GM12875 (cell line): ENCODE measurements around the gene DOCK10.

ENCODE experiments used
- H3K4me3 ChIP-seq: one replicate; pipeline ENCODE4 v1.5.1; 2011; ENCODE audit warnings: low read depth, low read length, control low read depth
- TF ChIP-seq, protein P1 (sequence below): IDR thresholded peaks from 2 replicates; pipeline ENCODE4 v1.5.1; 2011; ENCODE audit warnings: low read depth, mild to moderate bottlenecking, control low read depth, inconsistent platforms, low read length, moderate library complexity, borderline replicate concordance; ENCODE audit not compliant: insufficient read depth

DOCK10 gene

GRCh38 chr2:224930124-224930523 lies 112.1 kb downstream of the DOCK10 start:
- TF ChIP-seq, protein P1, sequence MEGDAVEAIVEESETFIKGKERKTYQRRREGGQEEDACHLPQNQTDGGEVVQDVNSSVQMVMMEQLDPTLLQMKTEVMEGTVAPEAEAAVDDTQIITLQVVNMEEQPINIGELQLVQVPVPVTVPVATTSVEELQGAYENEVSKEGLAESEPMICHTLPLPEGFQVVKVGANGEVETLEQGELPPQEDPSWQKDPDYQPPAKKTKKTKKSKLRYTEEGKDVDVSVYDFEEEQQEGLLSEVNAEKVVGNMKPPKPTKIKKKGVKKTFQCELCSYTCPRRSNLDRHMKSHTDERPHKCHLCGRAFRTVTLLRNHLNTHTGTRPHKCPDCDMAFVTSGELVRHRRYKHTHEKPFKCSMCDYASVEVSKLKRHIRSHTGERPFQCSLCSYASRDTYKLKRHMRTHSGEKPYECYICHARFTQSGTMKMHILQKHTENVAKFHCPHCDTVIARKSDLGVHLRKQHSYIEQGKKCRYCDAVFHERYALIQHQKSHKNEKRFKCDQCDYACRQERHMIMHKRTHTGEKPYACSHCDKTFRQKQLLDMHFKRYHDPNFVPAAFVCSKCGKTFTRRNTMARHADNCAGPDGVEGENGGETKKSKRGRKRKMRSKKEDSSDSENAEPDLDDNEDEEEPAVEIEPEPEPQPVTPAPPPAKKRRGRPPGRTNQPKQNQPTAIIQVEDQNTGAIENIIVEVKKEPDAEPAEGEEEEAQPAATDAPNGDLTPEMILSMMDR = no peak
- no peak overlapping the region for H3K4me3 ChIP-seq

- TF ChIP-seq, protein P1 = no peak
- no peak overlapping the region for H3K4me3 ChIP-seq
These were observed 112.8 kb downstream of the DOCK10 start for GRCh38 chr2:224929512-224929911.

DNA sequence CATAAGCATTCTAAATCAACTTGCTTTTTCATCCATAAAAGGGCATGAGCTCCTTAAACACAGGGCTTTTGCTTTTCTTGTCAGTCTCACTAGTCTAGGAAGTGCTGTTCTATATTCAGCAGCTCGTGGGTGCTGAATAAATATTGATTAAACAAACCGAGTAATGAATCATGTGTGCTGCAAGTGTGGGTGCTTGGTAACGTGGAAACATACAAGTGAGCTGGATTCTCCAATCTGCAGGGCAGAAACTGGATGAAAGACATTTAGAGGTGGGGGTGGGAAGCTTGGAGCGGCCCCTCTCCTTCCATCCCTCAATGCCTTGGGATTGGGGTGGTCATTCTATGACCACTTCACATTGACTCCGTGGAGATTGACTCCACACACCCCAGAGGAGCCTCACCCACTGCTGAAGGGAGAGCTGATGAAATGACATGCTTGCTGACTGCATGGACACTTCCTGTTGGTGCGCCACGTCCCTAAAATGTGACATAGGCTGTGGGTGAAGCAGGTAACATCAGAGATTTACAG lies 114.6 kb downstream of the DOCK10 start:
- TF ChIP-seq, protein P1 = no peak
- H3K4me3 ChIP-seq = no peak overlapping the region

- H3K4me3 ChIP-seq = no peak overlapping the region
- TF ChIP-seq, protein P1 = no peak
These were observed 115.3 kb downstream of the DOCK10 start for GRCh38 chr2:224927011-224927410.

DNA sequence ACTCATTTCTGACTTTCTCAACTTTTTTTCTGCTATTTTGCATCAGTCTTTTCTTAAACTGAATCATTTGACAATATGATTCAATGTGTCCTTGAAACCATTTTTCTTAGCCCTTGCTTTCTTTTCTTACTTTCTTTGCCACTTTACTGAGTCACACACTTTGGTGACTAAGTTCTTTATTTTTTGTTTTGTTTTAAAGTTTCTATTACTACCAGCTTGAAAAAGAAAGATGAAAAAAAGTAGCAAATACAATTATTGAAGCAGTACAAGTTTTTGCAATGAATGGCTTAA lies 116.5 kb downstream of the DOCK10 start:
- TF ChIP-seq, protein P1 = no peak
- no peak overlapping the region for H3K4me3 ChIP-seq

DNA sequence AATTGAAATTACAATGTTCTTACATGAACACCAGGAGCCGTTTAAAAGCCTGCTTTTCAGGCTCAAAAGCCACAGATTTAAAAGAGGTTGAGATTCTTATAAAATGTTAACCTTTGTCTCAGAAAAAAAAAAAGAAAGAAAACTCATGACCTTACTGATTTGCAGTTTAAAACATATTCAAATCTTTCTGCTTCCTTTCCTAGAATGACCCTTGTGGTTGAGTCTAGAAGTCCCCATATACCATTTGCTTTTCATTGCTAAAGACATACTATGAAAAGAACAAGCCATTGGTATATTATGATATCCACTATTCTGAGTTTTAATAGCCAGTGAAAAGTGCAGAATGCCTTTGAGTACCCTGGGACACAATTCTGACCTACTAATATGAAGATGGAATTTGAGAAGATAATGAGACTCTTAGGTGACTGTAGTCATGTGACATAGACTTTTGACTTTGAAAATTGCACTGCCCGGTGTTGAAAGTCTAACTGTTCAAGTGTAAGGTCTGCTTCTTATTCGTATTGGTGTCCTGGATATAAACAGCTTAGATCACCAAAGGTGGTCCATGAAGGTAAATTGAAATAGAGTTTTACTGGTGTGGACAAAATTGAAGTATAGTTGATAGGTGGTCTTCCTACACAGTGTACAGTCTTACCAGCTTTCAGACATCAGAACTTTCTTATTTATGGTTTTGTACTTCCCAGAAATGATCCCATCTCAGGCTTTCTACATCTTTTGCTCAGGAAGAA lies 117.0 kb downstream of the DOCK10 start:
- H3K4me3 ChIP-seq = no peak overlapping the region
- TF ChIP-seq, protein P1 = no peak

DNA sequence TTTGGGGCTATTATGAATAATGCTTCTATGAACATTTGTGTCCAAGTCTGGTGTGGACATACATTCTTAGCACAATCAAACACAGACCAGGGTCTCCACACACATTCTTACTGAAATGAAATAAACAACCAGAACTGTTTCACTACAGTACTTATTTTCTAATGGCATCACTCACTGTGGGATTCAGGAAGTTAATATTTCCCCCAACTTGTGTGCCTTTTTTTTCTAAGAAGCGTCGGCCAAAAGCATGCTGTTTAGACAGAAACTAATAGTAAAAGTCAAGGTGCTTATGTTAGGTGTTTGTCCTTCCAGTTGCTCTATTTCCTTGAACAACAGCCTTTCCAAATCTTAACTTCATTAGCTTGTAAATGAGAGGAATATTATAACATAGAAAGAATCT lies 117.6 kb downstream of the DOCK10 start:
- H3K4me3 ChIP-seq = no peak overlapping the region
- TF ChIP-seq, protein P1 = no peak
